Activated CD8-positive, alpha-beta memory T cell treated with anti-CD3 and anti-CD28 coated beads, Interleukin-2, amount 50 U/mL, for 4 hours (primary cell): ENCODE results near the gene SCAMP4.

ENCODE experiments used
- DNase-seq: peaks from one replicate; pipeline ENCODE4 v3.0.0-alpha.2; 2020

The SCAMP4 gene

GRCh38 chr19:1905110-1905862 is at the start of gene SCAMP4, which contains the start of gene ADAT3:
Gene SCAMP4, plus strand, starts transcription at chr19:1905399. Its CDS starts 9,621 bp downstream, at chr19:1915020.
Gene ADAT3, plus strand, starts transcription at chr19:1905399. Its CDS starts 6,649 bp downstream, at chr19:1912048.
- DNase-seq = peak; percentile 98

- no peak for DNase-seq
Measured at GRCh38 chr19:1855828-1856255, 49.4 kb upstream of the SCAMP4 start.

- DNase-seq = no peak
Measured at GRCh38 chr19:1856345-1856697, 48.9 kb upstream of the SCAMP4 start.

- peak; percentile 72 for DNase-seq
Measured at GRCh38 chr19:1856698-1857603, 48.2 kb upstream of the SCAMP4 start.

GRCh38 chr19:1857648-1858326 is 47.4 kb upstream of the SCAMP4 start:
- DNase-seq = no peak

- no peak for DNase-seq
Measured at GRCh38 chr19:1858412-1859081, 46.7 kb upstream of the SCAMP4 start.

GRCh38 chr19:1859331-1859781 is 45.8 kb upstream of the SCAMP4 start:
- no peak for DNase-seq

GRCh38 chr19:1860042-1860775 is 45.0 kb upstream of the SCAMP4 start:
- peak; percentile 58 for DNase-seq

GRCh38 chr19:1860821-1861598 is 44.2 kb upstream of the SCAMP4 start:
- no peak for DNase-seq

- DNase-seq = no peak
Measured at GRCh38 chr19:1861599-1862031, 43.6 kb upstream of the SCAMP4 start.

GRCh38 chr19:1862068-1862423 is 43.2 kb upstream of the SCAMP4 start:
- DNase-seq = no peak

GRCh38 chr19:1862424-1863327 is 42.5 kb upstream of the SCAMP4 start:
- peak; percentile 67 for DNase-seq

- DNase-seq = no peak
Measured at GRCh38 chr19:1863328-1863637, 41.9 kb upstream of the SCAMP4 start, which contains the start of gene KLF16. Gene KLF16, minus strand, starts transcription at chr19:1863579. Its CDS starts 82 bp downstream, at chr19:1863497.

- DNase-seq = peak; percentile 94
Measured at GRCh38 chr19:1863638-1864479, 41.3 kb upstream of the SCAMP4 start.

- DNase-seq = peak; percentile 69
Measured at GRCh38 chr19:1864480-1865171, 40.6 kb upstream of the SCAMP4 start.

- no peak for DNase-seq
Measured at GRCh38 chr19:1865172-1866010, 39.8 kb upstream of the SCAMP4 start.

- DNase-seq = no peak
Measured at GRCh38 chr19:1866693-1867348, 38.4 kb upstream of the SCAMP4 start.
